Stimulated activated CD4-positive, alpha-beta T cell treated with anti-CD3 and anti-CD28 coated beads, Interleukin-1b, Interleukin-23, amount 100 ng/mL, for 4 hours (primary cell): ENCODE results near the gene TRIM44.

ENCODE experiments used
- DNase-seq, 2 donors: peaks; one replicate each; pipeline ENCODE4 v3.0.0-alpha.2; 2020; ENCODE audit warnings: low read depth in 2 of 2

Gene TRIM44

GRCh38 chr11:35671396-35672127 is 9.0 kb downstream of the TRIM44 start:
- DNase-seq: no peak

- DNase-seq: no peak
Observed at GRCh38 chr11:35672608-35673007, 10.0 kb downstream of the TRIM44 start.

GRCh38 chr11:35675901-35676610 is 13.5 kb downstream of the TRIM44 start:
- DNase-seq: no peak

- no peak for DNase-seq
Observed at GRCh38 chr11:35676611-35676965, 14.0 kb downstream of the TRIM44 start.

GRCh38 chr11:35677904-35678303 is 15.3 kb downstream of the TRIM44 start:
- no peak for DNase-seq

- no peak for DNase-seq
Observed at GRCh38 chr11:35678471-35678870, 15.9 kb downstream of the TRIM44 start.

GRCh38 chr11:35678975-35679374 is 16.4 kb downstream of the TRIM44 start:
- DNase-seq: no peak

GRCh38 chr11:35680506-35680905 is 17.9 kb downstream of the TRIM44 start:
- no peak for DNase-seq

- DNase-seq: no peak
Observed at GRCh38 chr11:35681163-35681767, 18.7 kb downstream of the TRIM44 start.

- no peak for DNase-seq
Observed at GRCh38 chr11:35682230-35683173, 19.9 kb downstream of the TRIM44 start.

- no peak for DNase-seq
Observed at GRCh38 chr11:35683728-35684339, 21.3 kb downstream of the TRIM44 start.

GRCh38 chr11:35688023-35688422 is 25.4 kb downstream of the TRIM44 start:
- DNase-seq: no peak

- DNase-seq: no peak
Observed at GRCh38 chr11:35689081-35689996, 26.8 kb downstream of the TRIM44 start.

- DNase-seq: no peak
Observed at GRCh38 chr11:35702126-35702525, 39.6 kb downstream of the TRIM44 start.

GRCh38 chr11:35709376-35709775 is 46.8 kb downstream of the TRIM44 start:
- DNase-seq: no peak

GRCh38 chr11:35711173-35711910 is 48.8 kb downstream of the TRIM44 start:
- DNase-seq: no peak

- DNase-seq: no peak
Observed at GRCh38 chr11:35711924-35712323, 49.3 kb downstream of the TRIM44 start.

- no peak for DNase-seq
Observed at GRCh38 chr11:35712533-35712932, 50.0 kb downstream of the TRIM44 start.

GRCh38 chr11:35714882-35715627 is 52.5 kb downstream of the TRIM44 start:
- no peak for DNase-seq
